Measurements from ENCODE around the gene WDR6. TPM values are rescaled to one million over a fixed set of nuclear protein-coding genes. Genes with fewer than 3 reads are reported as not detected.

The WDR6 gene
- total and polyA plus RNA-seq, 10 of the 15 experiments (the other 5 are each of a cell fraction or from before 2014, with no cell fraction given): 21.3 to 169 (median 107) TPM

DNA sequence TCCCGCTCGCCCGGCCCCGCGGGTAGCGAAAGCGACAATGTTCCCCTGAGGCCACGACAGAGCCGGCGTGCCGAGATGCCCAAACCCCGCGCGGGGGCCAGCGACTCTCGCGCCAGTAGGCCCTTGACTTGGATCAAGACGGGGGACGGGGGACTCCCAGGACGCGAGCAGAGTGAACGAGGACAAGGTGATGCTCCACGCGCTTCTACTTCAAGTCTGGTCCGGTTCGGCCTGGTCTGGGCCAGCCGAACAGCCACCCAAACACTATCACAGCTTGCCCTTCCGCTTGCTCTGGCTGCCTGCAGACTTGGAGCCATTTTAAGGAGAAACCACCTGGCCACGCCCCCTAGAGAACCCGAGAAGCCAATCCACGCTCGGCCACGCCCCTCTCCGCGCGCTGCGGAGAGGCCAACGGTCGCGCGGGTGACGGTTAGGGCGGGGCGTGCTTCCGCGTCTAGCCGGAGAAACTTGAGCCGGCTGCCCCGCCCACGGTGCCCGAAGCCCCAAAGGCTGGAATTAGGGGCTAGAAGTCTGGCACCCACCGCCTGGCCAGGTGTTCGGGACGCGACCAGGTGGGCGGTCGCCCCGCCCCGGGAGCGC lies 14.1 kb downstream of the WDR6 start (continued):
- TF ChIP-seq, protein P1, sequence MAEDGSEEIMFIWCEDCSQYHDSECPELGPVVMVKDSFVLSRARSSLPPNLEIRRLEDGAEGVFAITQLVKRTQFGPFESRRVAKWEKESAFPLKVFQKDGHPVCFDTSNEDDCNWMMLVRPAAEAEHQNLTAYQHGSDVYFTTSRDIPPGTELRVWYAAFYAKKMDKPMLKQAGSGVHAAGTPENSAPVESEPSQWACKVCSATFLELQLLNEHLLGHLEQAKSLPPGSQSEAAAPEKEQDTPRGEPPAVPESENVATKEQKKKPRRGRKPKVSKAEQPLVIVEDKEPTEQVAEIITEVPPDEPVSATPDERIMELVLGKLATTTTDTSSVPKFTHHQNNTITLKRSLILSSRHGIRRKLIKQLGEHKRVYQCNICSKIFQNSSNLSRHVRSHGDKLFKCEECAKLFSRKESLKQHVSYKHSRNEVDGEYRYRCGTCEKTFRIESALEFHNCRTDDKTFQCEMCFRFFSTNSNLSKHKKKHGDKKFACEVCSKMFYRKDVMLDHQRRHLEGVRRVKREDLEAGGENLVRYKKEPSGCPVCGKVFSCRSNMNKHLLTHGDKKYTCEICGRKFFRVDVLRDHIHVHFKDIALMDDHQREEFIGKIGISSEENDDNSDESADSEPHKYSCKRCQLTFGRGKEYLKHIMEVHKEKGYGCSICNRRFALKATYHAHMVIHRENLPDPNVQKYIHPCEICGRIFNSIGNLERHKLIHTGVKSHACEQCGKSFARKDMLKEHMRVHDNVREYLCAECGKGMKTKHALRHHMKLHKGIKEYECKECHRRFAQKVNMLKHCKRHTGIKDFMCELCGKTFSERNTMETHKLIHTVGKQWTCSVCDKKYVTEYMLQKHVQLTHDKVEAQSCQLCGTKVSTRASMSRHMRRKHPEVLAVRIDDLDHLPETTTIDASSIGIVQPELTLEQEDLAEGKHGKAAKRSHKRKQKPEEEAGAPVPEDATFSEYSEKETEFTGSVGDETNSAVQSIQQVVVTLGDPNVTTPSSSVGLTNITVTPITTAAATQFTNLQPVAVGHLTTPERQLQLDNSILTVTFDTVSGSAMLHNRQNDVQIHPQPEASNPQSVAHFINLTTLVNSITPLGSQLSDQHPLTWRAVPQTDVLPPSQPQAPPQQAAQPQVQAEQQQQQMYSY (CRISPR knock-in tag; IDR thresholded peaks at IDR 0.05): no peak
- no peak for TF ChIP-seq ZNF274 (IDR thresholded peaks at IDR 0.05; ENCODE audit: insufficient read depth, insufficient read length)
- peak; percentile 63 for TF ChIP-seq LARP7 (IDR thresholded peaks at IDR 0.05)
- no peak for TF ChIP-seq ZSCAN29 (IDR thresholded peaks at IDR 0.05)
- 0 out of 4 replicates have a peak, but pooled peaks of 1 of the 2 experiments have one; percentile 63 for TF ChIP-seq SRF (IDR thresholded peaks at IDR 0.05; ENCODE audit: low read depth in 2 of 2, low read length in 2 of 2)
- TF ChIP-seq TCF7 (IDR thresholded peaks at IDR 0.05; ENCODE audit: borderline replicate concordance): no peak
- TF ChIP-seq EZH2 (IDR thresholded peaks at IDR 0.05; ENCODE audit: borderline replicate concordance, control insufficient read depth, low read depth, low read length): no peak
- TF ChIP-seq NBN (IDR thresholded peaks at IDR 0.05): peak; percentile 70; the same call in 1 of the 2 replicates
- TF ChIP-seq, protein P2, sequence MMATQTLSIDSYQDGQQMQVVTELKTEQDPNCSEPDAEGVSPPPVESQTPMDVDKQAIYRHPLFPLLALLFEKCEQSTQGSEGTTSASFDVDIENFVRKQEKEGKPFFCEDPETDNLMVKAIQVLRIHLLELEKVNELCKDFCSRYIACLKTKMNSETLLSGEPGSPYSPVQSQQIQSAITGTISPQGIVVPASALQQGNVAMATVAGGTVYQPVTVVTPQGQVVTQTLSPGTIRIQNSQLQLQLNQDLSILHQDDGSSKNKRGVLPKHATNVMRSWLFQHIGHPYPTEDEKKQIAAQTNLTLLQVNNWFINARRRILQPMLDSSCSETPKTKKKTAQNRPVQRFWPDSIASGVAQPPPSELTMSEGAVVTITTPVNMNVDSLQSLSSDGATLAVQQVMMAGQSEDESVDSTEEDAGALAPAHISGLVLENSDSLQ (IDR thresholded peaks at IDR 0.05): peak; percentile 47; the same call in 1 of the 2 replicates
- TF ChIP-seq SMAD1 (IDR thresholded peaks at IDR 0.05; ENCODE audit: low read depth, partially characterized antibody): peak; percentile 96
- TF ChIP-seq, protein P3, sequence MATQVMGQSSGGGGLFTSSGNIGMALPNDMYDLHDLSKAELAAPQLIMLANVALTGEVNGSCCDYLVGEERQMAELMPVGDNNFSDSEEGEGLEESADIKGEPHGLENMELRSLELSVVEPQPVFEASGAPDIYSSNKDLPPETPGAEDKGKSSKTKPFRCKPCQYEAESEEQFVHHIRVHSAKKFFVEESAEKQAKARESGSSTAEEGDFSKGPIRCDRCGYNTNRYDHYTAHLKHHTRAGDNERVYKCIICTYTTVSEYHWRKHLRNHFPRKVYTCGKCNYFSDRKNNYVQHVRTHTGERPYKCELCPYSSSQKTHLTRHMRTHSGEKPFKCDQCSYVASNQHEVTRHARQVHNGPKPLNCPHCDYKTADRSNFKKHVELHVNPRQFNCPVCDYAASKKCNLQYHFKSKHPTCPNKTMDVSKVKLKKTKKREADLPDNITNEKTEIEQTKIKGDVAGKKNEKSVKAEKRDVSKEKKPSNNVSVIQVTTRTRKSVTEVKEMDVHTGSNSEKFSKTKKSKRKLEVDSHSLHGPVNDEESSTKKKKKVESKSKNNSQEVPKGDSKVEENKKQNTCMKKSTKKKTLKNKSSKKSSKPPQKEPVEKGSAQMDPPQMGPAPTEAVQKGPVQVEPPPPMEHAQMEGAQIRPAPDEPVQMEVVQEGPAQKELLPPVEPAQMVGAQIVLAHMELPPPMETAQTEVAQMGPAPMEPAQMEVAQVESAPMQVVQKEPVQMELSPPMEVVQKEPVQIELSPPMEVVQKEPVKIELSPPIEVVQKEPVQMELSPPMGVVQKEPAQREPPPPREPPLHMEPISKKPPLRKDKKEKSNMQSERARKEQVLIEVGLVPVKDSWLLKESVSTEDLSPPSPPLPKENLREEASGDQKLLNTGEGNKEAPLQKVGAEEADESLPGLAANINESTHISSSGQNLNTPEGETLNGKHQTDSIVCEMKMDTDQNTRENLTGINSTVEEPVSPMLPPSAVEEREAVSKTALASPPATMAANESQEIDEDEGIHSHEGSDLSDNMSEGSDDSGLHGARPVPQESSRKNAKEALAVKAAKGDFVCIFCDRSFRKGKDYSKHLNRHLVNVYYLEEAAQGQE (IDR thresholded peaks at IDR 0.05; ENCODE audit: low read depth, low read length): 0 out of 2 replicates have a peak, but pooled peaks have one; percentile 22
- TF ChIP-seq SPI1 (IDR thresholded peaks at IDR 0.05; ENCODE audit: borderline replicate concordance, insufficient read depth, low read depth, low read length): peak; percentile 24; the same call in 1 of the 2 replicates
- TF ChIP-seq, protein P4, sequence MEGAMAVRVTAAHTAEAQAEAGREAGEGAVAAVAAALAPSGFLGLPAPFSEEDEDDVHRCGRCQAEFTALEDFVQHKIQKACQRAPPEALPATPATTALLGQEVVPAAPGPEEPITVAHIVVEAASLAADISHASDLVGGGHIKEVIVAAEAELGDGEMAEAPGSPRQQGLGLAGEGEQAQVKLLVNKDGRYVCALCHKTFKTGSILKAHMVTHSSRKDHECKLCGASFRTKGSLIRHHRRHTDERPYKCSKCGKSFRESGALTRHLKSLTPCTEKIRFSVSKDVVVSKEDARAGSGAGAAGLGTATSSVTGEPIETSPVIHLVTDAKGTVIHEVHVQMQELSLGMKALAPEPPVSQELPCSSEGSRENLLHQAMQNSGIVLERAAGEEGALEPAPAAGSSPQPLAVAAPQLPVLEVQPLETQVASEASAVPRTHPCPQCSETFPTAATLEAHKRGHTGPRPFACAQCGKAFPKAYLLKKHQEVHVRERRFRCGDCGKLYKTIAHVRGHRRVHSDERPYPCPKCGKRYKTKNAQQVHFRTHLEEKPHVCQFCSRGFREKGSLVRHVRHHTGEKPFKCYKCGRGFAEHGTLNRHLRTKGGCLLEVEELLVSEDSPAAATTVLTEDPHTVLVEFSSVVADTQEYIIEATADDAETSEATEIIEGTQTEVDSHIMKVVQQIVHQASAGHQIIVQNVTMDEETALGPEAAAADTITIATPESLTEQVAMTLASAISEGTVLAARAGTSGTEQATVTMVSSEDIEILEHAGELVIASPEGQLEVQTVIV (IDR thresholded peaks at IDR 0.05; ENCODE audit: borderline replicate concordance, partially characterized antibody): peak; percentile 7
- no peak for TF ChIP-seq DPF2 (IDR thresholded peaks at IDR 0.05)
- peak; percentile 100 for TF ChIP-seq POLR2AphosphoS2 (IDR thresholded peaks at IDR 0.05; ENCODE audit: low read depth, low read length)
- TF ChIP-seq JUND (IDR thresholded peaks at IDR 0.05; ENCODE audit: low read depth, low read length): 0 out of 2 replicates have a peak, but pooled peaks have one; percentile 12
- peak; percentile 87; the same call in 1 of the 2 replicates for TF ChIP-seq TCF3 (IDR thresholded peaks at IDR 0.05; ENCODE audit: borderline replicate concordance, insufficient read depth, low read depth, low read length)
- TF ChIP-seq RB1 (IDR thresholded peaks at IDR 0.05; ENCODE audit: borderline replicate concordance): peak; percentile 63; the same call in 1 of the 2 replicates
- 0 out of 2 replicates have a peak, but pooled peaks have one; percentile 14 for TF ChIP-seq TBL1XR1 (IDR thresholded peaks at IDR 0.05; ENCODE audit: low read depth, low read length)
